Head of caudate nucleus (tissue), 42 donors: ENCODE measurements around the gene PRKCE.

ENCODE experiments used
- DNase-seq, 42 donors: peaks; one replicate each; pipeline versions ENCODE4 v3.0.0 to v3.0.0-alpha.2; 2020 to 2021; ENCODE audit warnings: mixed read lengths in 7 of 42
- intact Hi-C: fragments of 100-400 bp; cut with DNase I; formaldehyde crosslinking; loops from one replicate; pipeline ENCODE4 v1.15.0; 2022

The PRKCE gene

DNA sequence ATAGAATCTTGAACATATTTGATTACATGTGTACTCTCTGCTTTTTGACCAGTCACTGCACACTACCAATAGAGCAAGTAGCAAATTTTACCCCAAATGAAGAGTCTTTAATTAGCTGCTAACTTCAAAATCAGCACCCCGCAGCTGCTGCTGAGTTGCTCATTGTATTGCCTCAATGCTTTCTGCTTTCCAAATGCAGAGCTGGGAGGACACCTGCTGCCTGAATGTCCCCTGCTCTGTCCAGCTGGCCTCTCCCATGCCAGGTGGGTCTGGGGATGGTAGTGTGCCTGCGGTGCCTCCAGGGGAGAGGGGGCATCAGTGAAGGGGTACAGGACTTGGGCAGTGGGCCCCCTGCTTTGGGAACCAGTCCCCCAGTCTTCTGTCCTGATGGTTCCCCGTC lies 184.8 kb downstream of the PRKCE start:
- intact Hi-C loops: no loop called here
- peak in 3 of 42 donors; percentile 12 to 29 (median 18) for DNase-seq

DNA sequence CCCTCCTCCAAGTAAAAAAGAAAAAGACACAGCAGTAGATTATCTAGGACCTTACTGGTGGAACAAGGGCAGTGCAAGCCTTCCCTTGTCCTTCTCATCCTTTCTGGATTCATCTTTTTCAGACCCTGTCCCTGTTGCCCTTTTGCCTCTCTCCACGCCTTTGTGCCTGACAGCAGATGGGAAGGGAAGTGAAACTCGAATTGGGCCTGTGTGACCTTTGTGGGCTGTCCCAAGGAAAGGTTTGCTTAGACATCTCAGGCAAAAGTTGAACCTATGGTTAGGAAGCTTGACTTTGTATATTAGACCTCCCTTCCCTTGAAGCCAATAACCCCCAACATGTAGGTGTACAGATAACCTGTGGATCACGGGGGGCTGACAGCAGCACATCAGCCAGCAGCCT lies 185.3 kb downstream of the PRKCE start:
- intact Hi-C loops: no loop called here
- DNase-seq: no peak

DNA sequence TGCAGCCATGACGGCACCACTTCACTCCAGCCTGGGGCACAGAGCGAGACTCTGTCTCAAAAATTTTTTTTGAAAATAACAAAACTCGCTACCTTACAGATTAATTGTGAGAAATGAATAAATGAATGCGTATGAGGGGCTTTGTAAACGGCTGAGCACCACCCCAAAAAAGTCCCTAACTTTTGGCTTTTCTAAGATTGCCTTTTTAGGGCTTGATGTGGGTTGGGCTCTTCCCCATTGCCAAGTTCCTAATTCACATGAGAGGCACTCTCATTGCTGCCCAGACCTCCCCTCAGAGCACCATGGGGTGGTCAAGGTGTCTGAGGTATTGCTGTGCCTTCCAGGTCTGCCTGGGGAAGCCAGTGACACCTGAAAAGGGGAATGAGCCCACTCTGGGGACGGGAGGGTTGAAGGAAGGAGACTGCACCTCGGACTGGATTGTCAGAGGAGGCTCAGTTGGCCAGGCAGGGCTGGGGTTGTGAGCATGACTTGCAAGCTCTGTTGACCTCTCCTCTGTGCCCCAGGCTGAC lies 186.4 kb downstream of the PRKCE start:
- intact Hi-C loops: no loop called here
- no peak for DNase-seq

DNA sequence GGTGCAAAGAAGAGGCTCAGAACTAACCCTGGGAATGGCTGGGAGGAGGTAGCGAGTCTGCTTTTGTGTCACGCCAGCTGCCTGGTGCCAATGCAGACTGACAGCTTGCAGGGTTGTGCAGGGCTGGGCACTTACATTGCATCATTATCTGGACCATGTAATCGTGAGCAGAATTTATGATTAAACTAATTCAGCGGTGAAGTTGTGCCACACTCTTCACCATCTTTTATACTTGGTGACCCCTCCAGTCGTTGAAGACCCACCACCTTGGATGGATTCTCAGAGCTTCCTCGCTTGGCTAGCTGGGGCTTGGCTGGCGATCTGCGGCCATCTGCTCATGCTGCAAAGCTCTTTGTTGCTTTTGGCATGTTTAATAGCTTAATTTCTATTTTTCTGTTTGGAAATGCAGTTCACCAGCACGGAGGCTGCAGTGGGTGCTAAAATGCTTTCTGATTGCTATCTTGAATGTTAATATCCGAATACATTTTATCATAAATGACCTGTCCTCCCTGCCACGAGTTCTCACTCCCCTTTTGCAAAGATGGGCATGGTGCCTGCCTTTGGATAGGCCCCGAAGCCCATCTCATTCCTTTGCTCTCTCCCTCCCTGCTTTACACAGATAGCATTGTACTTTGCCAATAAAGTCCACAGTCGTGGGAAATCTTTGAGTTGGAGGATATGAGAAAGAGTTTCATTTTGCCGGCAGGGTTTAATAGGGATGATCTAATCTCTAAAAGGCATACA lies 188.2 kb downstream of the PRKCE start:
- intact Hi-C loops: loop anchor here (5.0 kb wide), 1 partner anchor 47 kb away; no protein-coding TSS in a partner anchor
- DNase-seq: peak in 35 of 42 donors; percentile 19 to 72 (median 41)

DNA sequence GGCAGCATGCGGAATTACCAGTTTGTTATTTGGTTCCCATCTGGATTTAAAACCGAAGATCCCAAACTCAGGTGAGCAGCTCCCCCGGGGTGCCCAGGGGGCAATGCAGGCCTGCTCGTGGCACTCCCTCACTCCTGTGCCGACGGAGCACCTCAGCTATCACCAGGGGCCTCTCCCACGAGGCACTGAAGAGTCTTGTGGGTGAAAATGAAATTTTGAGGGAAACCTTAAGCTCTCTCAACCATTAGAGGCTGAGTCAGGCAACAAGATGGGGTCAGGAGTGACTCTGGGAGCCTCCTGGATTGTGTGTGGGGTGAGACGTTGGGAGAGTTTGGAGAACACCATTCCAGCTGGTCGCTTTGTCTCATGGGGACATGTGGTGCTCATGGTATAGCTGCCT lies 189.0 kb downstream of the PRKCE start:
- intact Hi-C loops: loop anchor here (5.0 kb wide), 1 partner anchor 48 kb away; no protein-coding TSS in a partner anchor
- DNase-seq: no peak

DNA sequence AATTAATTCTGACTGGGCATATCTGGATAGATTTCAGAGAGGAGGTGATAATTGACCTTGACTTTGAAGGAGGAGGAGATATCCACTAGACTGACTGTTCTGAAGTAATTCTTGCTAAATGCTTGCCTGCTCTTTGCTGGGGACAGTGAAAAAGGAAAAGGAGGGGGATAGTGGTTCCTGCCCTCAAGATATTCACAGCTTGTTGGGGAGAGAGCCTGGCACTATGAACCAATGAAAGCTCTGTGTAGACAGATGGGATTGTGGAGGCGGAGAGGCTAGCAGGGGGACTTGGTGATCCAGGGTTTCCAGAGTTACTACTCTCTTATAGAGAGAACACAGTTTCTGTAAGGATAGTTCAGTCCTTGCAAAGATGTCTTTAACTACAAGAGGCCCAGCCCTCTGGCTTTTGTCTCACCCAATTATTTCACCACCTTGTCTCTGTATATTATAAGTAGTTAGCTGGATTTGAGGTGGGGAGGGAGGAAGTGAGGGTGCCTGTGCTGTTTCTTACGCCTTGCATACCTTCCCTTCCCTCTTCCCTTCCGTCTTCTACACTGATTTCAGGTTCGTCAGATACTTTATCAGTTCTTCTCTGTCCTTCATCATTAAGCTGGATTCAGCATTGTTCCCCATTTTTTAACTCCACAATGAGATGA lies 190.4 kb downstream of the PRKCE start:
- no peak for DNase-seq
- intact Hi-C loops: loop anchor here (5.0 kb wide), 1 partner anchor 50 kb away; no protein-coding TSS in a partner anchor

DNA sequence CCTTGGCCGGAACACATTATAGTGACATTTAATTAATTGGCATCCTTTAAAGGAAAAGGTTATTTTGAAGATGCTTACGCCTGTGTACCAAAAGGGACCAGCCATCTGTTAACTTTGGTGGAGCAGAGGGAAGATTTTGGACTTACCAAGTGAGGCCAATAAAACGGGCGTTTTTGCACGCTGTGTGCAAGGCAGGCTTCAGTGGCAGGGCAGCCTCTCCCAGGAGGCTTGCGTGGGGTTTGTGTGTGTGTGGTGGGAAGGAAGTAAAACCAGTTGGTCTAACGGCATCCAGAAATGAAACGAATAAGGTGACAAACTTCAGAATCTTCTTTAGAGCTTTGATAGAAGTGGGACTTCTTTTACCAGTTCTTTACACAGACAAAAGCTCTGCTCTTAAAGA lies 191.7 kb downstream of the PRKCE start:
- intact Hi-C loops: loop anchor here (5.0 kb wide), 1 partner anchor 51 kb away; no protein-coding TSS in a partner anchor

DNA sequence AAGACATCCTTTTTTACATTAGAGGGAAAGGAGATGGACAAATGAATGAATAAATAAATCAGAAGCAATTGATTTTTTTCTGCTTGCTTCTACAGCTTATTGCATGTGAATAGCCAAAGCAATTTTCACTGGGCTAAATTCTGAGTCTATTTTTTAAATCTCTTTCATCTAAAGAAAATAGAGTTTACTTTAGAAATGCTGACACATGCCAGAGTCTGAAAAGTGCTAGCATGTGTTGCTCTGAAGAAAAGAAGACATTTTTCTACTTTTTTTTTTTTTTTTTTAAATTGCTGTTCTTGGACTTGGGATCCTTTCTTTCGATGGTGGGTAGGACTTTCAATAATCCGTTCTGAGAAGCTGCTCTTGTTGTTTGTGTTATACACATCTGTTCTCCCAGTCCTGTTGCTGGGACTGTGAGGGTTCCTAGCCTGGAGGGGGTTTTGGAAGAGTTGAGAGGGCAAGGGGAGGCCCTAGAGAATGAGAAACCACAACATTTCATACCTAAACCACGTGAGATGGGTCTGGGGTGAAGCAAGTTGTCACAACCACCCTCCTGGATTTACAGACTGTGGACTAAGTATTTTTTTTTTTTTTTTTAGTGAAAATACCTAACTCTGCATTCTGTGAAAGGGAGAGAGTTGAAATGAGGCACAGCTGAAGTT lies 193.5 kb downstream of the PRKCE start:
- intact Hi-C loops: loop anchor here (5.0 kb wide), 1 partner anchor 53 kb away; no protein-coding TSS in a partner anchor
- no peak for DNase-seq

More for the DNA sequence above, 191.7 kb downstream of the PRKCE start:
- DNase-seq: no peak

DNA sequence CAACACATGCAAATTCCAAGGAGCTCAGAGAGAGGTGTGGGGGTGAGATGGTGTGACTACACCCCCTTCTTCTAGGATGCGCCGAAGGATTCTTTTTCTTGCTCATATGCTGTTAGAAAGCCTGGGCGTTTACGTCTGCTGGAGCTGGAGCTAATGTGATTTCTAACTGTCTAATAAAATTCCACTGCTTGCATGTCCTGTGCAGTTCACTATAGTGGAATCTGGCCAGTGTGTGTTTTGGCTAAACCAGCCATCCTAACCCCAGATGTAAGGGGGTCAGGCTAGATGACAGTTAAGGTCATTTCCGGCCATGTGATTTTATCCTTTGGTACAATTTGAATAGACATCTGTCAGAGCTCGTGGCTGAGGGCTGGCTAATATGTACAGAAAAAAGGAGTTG lies 194.1 kb downstream of the PRKCE start:
- DNase-seq: peak in 23 of 42 donors; percentile 14 to 80 (median 46)
- intact Hi-C loops: no loop called here

DNA sequence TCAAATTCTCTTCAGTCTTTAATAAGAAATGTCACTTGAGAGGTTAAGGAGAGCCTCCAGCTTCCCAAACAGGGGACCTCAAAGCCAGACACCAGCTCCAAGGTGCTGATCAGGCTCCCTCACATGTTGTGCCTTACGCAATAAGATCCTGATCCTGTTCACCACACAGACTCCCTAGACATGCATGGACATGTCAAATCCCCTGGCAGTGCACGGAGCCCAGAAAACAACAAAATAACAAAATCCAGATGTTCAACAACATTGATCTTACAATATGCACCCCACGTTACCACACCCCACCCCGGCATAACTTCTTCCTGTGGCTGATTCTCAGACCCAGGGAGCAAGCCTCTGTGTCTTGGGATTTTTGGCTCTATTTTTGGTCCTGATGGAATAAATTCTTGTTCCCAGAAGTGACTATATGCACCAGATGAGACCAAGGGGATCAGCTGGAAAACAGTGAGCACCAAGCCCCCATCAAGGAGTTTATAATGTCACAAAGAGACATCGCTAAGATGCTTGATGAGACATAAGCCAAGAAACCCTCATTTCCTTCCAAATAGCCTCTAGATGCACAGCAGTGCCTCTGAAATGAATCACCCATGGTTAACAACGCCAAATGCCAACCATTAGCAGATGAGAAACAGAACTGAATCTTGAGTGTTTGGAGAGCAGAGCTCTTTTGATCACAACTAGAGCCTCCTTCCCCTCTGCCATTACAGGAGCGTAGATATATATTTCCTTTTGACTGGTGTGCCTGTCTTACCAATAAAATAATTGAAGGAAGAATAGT lies 198.2 kb downstream of the PRKCE start:
- intact Hi-C loops: no loop called here
- no peak for DNase-seq

DNA sequence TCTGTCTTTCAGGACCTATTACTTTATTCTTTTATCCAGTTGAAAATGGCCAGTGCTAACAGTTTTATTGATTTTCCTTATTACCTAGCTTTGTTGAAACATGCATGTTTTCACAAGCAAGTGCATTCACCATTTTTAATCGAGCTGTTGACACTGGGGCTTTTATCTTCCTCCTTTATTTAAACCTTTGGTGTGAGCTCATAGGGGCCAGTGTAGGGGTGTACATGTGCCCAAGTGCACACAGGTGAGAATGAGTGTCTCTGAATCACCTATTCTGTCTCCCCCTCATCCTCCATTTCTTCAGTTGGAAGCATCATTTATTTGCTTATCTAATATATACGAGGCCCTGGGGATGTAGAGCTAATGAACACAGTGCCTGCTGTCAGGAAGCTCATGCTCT lies 199.1 kb downstream of the PRKCE start:
- intact Hi-C loops: no loop called here
- no peak for DNase-seq

DNA sequence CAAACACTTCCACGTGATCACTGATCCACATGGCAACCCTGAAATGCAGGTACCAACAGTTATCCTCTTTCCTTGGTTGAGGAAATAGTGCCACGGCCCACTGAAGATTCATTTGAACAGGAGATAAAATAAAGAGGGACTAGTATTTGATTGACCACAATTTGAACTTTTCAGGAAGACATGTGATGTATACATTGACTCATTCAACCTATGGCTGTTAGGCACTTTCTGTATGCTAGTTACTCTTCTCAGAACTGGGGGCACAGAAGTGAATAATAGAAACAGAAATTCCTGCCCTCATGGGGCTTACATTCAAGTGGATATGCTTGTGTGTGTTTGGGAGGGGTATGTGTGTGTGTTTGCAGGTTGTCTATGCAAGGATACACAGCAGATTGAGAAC lies 199.6 kb downstream of the PRKCE start:
- no peak for DNase-seq
- intact Hi-C loops: no loop called here

DNA sequence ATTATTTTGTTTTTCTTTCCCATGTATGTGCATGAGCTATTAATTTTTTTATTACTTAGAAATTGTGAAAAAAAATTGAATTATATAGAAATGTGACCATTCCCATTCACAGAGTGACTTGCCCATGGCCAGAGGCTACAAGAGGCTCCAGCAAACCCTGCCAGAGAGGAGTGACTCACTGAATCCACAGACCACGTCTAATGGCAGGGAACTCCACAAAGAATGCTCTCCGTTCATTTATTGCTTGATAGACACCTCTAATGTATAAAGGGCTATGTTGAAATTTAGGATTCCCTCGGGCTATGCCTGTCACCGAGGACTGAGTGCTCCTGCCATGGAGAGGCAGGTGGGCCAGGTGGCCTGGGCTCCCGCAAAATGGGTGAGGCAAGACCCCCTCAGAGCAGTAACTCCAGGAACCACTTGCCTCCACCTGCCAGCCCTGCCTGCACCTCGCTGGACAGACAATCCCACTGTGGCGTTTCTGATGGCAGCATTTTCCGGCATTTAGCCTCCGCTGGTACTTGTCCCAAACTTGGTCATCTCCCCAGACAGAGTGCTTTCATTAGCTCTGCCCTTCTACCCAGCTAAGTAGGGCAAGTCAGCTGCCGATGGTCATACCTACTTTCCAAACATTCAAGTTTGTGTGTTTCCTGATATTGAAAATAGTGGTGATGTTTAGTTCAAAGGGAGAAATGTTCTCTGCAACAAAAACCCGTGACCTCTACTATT lies 200.3 kb downstream of the PRKCE start:
- intact Hi-C loops: no loop called here
- DNase-seq: no peak

DNA sequence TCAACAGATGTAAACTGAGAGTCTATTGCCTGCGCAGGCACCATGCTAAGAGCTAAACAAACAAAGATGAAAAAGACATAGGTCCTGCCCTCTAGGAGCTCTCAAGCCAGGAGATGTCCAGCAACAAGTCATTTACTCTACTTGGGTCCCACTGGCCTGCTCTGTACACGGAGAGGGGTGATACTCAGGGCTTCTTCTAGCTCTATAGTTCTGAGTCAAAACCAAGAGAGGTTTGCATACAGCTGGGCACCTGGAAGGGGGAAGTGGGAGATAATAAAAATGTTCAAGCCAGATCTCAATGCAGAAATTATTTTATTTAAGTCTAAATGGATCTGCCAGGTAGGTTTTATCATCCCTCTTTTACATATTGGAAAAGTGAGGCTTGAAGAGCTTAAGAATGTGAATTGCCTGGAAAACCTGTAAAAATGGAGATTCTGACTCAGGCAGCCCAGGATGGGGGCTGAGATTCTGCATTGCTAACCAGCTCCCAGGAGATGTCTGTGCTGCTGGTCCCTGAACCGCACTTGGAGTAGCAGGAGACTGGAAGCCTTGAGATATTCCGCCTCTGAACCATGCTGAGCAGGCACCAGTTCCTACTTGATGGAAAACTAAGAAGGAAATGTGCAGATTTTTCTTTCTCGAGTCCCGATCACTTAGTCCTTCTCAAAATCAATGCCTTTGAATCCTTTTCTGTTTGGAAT lies 201.1 kb downstream of the PRKCE start:
- peak in 11 of 42 donors; percentile 11 to 55 (median 28) for DNase-seq
- intact Hi-C loops: no loop called here

DNA sequence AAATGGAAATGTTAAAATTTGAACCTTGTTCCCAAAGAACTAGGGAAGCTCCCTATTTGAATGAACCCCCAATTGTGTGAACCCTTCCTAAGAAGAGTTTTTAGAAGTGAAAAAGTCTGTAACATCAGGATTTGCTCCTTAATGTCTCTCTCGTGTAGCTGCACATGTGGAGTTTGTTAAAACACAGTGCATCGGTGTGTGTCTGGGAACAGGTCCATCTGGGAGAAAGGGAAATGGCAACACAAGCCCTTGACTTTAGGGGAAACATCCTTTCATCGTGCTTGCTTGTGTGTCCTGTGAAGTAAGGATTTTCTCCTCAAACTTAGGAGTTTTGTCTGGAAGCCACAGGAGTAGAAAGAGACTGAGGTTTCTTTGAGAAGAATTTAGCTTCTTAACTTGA lies 203.9 kb downstream of the PRKCE start:
- no peak for DNase-seq
- intact Hi-C loops: no loop called here

DNA sequence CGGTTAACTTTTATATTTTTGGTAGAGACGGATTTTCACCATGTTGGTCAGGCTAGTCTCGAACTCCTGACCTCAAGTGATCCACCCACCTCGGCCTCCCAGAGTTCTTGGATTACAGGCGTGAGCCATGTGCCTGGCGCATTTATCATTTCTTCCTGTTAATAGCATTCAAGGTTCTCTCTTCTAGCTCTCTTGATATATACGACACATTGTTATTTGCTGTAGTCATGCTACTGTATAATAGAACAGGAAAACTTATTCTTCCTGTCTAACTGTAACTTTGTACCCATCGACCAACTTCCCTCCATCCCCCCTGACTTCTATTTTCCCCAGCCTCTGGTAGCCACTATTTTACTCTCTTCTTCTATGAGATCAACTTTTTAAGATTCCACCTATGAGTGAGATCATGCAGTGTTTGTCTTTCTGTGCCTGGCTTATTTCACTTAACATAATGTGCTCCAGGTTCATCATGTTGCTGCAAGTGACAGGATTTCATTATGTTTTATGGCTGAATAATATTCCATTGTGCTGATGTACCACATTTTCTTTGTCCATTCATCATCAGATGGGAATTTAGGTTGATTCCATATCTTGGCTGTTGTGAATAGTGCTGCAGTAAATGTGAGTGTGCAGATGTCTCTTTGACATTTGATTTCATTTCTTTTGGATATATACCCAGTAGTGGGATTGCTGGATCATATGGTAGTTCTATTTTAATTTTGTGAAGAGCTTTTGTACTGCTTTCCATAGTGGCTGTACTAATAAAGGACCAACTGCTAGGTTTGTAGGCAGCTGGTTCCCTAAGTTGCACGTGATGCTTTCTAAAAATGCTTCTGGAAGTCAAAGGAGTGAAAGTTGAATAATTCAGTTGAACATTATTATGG lies 205.2 kb downstream of the PRKCE start:
- no peak for DNase-seq
- intact Hi-C loops: no loop called here

DNA sequence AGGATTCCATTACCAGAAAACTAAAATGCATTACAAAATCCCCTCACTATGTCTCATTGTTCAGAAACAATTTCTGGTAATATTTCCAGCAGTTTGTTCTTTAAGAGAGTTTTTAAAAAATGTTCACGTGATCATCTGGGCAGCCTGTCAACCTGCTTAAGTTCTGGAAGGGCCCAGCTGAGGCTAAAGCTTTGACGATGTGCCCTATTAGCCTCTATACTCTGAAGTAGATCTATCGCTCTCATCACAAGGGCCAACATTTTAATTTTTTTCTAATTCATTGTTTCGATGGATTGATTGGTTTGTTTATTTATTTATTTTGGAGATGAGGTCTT lies 205.8 kb downstream of the PRKCE start:
- intact Hi-C loops: no loop called here
- DNase-seq: no peak
